Measurements from ENCODE around the gene CDAN1.

DNA sequence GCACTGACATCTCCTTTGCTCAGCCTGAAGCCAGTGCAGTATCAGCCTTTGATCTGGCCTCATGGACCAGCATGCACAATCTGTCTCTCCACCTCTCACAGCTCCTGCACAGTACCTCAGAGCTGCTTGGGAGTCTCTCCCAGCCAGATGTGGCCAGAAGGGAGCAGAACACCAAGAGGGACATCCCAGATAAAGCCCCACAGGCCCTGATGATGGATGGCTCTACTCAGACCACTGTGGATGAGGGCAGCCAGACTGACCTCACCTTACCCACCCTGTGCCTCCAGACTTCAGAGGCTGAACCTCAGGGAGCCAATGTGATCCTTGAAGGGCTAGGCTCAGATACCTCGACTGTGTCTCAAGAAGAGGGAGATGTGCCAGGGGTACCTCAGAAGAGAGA lies 44.4 kb downstream of the CDAN1 start:
- TF ChIP-seq CTCF (IDR thresholded peaks at IDR 0.05) (no peak), POLR2A (IDR thresholded peaks at IDR 0.05) (no peak)
